Osteoblast (primary cell): ENCODE results near the gene ITPRID2. TPM values are rescaled to one million over a fixed set of nuclear protein-coding genes. Genes with fewer than 3 reads are reported as not detected.
A peak's percentile ranks its signal among the peaks of the same experiment; 100 is the strongest.

ENCODE experiments used
- DNase-seq: peaks from one replicate; pipeline ENCODE4 v3.0.0; 2011; ENCODE audit warnings: low spot score, mixed read lengths; ENCODE audit not compliant: insufficient read length; ENCODE audit errors: missing footprints
- H2AFZ ChIP-seq: 2 replicates; pipeline ENCODE4 v1.6.0; 2011; ENCODE audit warnings: mild to moderate bottlenecking, low read length
- H3K27ac ChIP-seq: 2 replicates; pipeline ENCODE4 v1.5.1; 2011; ENCODE audit warnings: mild to moderate bottlenecking, low read depth, low read length, moderate library complexity
- H3K27me3 ChIP-seq: 2 replicates; pipeline ENCODE4 v1.6.0; 2012; ENCODE audit warnings: mild to moderate bottlenecking, control low read depth, inconsistent platforms, low read length, moderate library complexity; ENCODE audit not compliant: insufficient read depth
- H3K36me3 ChIP-seq: 2 replicates; pipeline ENCODE4 v1.5.1; 2011; ENCODE audit warnings: mild to moderate bottlenecking, low read length, control low read depth, moderate library complexity; ENCODE audit not compliant: insufficient read depth
- H3K4me1 ChIP-seq: 2 replicates; pipeline ENCODE4 v1.5.1; 2011; ENCODE audit warnings: mild to moderate bottlenecking, low read length, control low read depth, moderate library complexity; ENCODE audit not compliant: insufficient read depth
- H3K4me2 ChIP-seq: 2 replicates; pipeline ENCODE4 v1.6.0; 2011; ENCODE audit warnings: mild to moderate bottlenecking, low read length; ENCODE audit not compliant: insufficient read depth
- H3K4me3 ChIP-seq: fragments of 200-600 bp; sonication (generic); 3 replicates; pipeline ENCODE4 v1.5.1; 2012; ENCODE audit warnings: mild to moderate bottlenecking, low read length, inconsistent platforms; ENCODE audit not compliant: insufficient read depth
- H3K79me2 ChIP-seq: 2 replicates; pipeline ENCODE4 v1.6.0; 2012; ENCODE audit warnings: mild to moderate bottlenecking, low read length, control low read depth, inconsistent platforms; ENCODE audit not compliant: insufficient read depth
- H3K9me3 ChIP-seq: 2 replicates; pipeline ENCODE4 v1.5.1; 2011; ENCODE audit warnings: low read depth, low read length, control low read depth
- H4K20me1 ChIP-seq: 2 replicates; pipeline ENCODE4 v1.6.0; 2012; ENCODE audit warnings: mild to moderate bottlenecking, low read length, control low read depth; ENCODE audit not compliant: insufficient read depth
- total RNA-seq: library from RNA; depleted of rRNA; stranded (reverse); fragments of >200 nt; gene quantifications from 2 replicates; pipeline ENCODE4 v1.2.3, GENCODE V29; 2012
- TF ChIP-seq, protein P1 (sequence below): IDR thresholded peaks from 2 replicates; pipeline ENCODE4 v1.5.1; 2011; ENCODE audit warnings: mild to moderate bottlenecking, low read depth, low read length, moderate library complexity; ENCODE audit errors: extremely low read depth

The ITPRID2 gene
- total RNA-seq, 1 donor = 108 TPM

- Histone ChIP-seq H2AFZ (peak overlapping the region; percentile 15), H3K4me2 (no peak overlapping the region), H3K4me3 (no peak overlapping the region), H3K4me1 (no peaks in the 10 kb centered on the region), H3K27ac (no peak overlapping the region), H3K27me3 (no peaks in the 10 kb centered on the region), H3K9me3 (no peaks in the 10 kb centered on the region), H3K36me3 (no peaks in the 10 kb centered on the region), H3K79me2 (no peaks in the 10 kb centered on the region), H4K20me1 (no peaks in the 10 kb centered on the region)
- DNase-seq = no peak
- TF ChIP-seq, protein P1, sequence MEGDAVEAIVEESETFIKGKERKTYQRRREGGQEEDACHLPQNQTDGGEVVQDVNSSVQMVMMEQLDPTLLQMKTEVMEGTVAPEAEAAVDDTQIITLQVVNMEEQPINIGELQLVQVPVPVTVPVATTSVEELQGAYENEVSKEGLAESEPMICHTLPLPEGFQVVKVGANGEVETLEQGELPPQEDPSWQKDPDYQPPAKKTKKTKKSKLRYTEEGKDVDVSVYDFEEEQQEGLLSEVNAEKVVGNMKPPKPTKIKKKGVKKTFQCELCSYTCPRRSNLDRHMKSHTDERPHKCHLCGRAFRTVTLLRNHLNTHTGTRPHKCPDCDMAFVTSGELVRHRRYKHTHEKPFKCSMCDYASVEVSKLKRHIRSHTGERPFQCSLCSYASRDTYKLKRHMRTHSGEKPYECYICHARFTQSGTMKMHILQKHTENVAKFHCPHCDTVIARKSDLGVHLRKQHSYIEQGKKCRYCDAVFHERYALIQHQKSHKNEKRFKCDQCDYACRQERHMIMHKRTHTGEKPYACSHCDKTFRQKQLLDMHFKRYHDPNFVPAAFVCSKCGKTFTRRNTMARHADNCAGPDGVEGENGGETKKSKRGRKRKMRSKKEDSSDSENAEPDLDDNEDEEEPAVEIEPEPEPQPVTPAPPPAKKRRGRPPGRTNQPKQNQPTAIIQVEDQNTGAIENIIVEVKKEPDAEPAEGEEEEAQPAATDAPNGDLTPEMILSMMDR = no peak
Measured at GRCh38 chr2:181850936-181851560, 40.5 kb upstream of the ITPRID2 start.

GRCh38 chr2:181851726-181852125 is 39.8 kb upstream of the ITPRID2 start:
- no peaks in the 10 kb centered on the region for H3K9me3 ChIP-seq
- TF ChIP-seq, protein P1 = no peak
- H3K4me3 ChIP-seq = no peak overlapping the region
- H3K27me3 ChIP-seq = no peaks in the 10 kb centered on the region
- no peaks in the 10 kb centered on the region for H4K20me1 ChIP-seq
- H3K79me2 ChIP-seq = no peaks in the 10 kb centered on the region
- no peak overlapping the region for H3K4me2 ChIP-seq
- H3K36me3 ChIP-seq = no peaks in the 10 kb centered on the region
- no peak overlapping the region for H2AFZ ChIP-seq
- no peak overlapping the region for H3K27ac ChIP-seq
- H3K4me1 ChIP-seq = no peaks in the 10 kb centered on the region
- no peak for DNase-seq

- H3K9me3 ChIP-seq = no peaks in the 10 kb centered on the region
- DNase-seq = no peak
- H4K20me1 ChIP-seq = no peaks in the 10 kb centered on the region
- no peak overlapping the region for H3K4me2 ChIP-seq
- H3K36me3 ChIP-seq = no peaks in the 10 kb centered on the region
- no peak overlapping the region for H3K4me3 ChIP-seq
- H3K4me1 ChIP-seq = no peaks in the 10 kb centered on the region
- no peaks in the 10 kb centered on the region for H3K79me2 ChIP-seq
- no peak overlapping the region for H3K27ac ChIP-seq
- H2AFZ ChIP-seq = no peak overlapping the region
- TF ChIP-seq, protein P1 = no peak
- H3K27me3 ChIP-seq = no peaks in the 10 kb centered on the region
Measured at GRCh38 chr2:181853696-181854095, 37.8 kb upstream of the ITPRID2 start.

GRCh38 chr2:181857483-181857882 is 34.0 kb upstream of the ITPRID2 start:
- H3K27me3 ChIP-seq = no peaks in the 10 kb centered on the region
- TF ChIP-seq, protein P1 = no peak
- H4K20me1 ChIP-seq = no peaks in the 10 kb centered on the region
- no peaks in the 10 kb centered on the region for H3K79me2 ChIP-seq
- no peaks in the 10 kb centered on the region for H3K4me1 ChIP-seq
- H3K27ac ChIP-seq = no peak overlapping the region
- DNase-seq = no peak
- no peaks in the 10 kb centered on the region for H3K9me3 ChIP-seq
- H3K4me2 ChIP-seq = no peak overlapping the region
- no peaks in the 10 kb centered on the region for H3K36me3 ChIP-seq
- H3K4me3 ChIP-seq = no peak overlapping the region
- no peak overlapping the region for H2AFZ ChIP-seq
